GM04504 (cell line): Measurements from ENCODE around the gene MAPK8IP3.
"Not testable (repeated sequence)": the region's sequence is repeated elsewhere in the genome, so short reads cannot be mapped to it uniquely, and the experiment has no call there.

ENCODE experiments used
- DNase-seq: peaks from one replicate; pipeline ENCODE4 v3.0.0-alpha.2; 2012; ENCODE audit warnings: low read depth

Gene MAPK8IP3

GRCh38 chr16:1712791-1713261 is 6.8 kb downstream of the MAPK8IP3 start:
- no peak for DNase-seq

GRCh38 chr16:1713331-1713730 is 7.3 kb downstream of the MAPK8IP3 start:
- no peak for DNase-seq

DNA sequence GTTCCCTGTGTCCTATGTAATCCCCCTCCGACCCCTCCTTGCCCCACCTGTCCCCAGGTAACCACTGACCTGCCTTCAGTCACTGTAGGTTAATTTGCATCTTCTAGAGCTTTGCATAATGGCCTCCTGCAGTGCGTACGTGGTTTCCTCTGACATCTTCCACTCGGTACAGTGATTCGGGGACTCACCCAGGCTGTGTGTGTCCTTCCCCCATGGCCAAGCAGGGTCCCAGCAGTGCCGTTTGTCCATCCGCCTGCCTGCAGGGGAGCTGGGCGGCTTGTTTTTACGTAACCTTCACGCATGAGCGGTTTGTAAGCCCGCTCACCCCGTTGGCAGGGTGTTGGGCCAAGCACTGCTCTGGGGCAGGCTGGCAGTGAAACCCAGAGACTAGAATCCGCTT is 7.9 kb downstream of the MAPK8IP3 start:
- no peak for DNase-seq

- no peak for DNase-seq
These were observed 9.2 kb downstream of the MAPK8IP3 start for GRCh38 chr16:1715220-1715619.

DNA sequence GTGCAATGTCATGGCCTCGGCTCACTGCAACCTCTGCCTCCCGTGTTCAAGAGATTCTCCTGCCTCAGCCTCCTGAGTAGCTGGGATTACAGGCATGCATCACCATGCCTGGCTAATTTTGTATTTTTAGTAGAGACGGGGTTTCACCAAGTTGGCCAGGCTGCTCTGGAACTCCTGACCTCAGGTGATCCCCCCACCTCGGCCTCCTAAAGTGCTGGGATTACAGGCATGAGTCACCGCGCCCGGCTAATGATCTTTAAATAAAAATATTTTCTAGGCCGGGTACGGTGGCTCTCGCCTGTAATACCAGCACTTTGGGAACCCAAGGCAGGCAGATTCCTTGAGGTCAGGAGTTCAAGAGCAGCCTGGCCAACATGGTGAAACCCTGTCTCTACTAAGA is 12.2 kb downstream of the MAPK8IP3 start:
- DNase-seq, result not testable (repeated sequence)

- not testable (repeated sequence) for DNase-seq
These were observed 13.7 kb downstream of the MAPK8IP3 start for GRCh38 chr16:1719559-1720229.

DNA sequence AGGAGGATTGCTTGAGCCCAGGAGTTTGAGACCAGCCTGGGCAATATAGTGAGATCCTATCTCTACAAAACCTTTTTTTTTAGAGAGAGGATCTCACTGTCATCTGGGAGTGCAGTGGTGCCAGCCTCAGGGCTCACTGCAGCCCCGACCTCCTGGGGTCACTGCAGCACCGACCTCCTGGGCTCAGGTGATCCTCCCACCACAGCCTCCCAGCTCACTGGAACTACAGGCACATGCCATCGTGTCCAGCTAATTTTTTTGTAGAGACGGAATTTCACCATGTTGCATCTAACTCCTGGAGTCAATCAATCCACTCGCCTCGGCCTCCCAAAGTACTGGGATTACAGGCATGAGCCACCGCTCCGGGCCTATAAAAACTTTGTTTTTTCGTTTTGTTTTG is 15.4 kb downstream of the MAPK8IP3 start:
- no peak for DNase-seq

DNA sequence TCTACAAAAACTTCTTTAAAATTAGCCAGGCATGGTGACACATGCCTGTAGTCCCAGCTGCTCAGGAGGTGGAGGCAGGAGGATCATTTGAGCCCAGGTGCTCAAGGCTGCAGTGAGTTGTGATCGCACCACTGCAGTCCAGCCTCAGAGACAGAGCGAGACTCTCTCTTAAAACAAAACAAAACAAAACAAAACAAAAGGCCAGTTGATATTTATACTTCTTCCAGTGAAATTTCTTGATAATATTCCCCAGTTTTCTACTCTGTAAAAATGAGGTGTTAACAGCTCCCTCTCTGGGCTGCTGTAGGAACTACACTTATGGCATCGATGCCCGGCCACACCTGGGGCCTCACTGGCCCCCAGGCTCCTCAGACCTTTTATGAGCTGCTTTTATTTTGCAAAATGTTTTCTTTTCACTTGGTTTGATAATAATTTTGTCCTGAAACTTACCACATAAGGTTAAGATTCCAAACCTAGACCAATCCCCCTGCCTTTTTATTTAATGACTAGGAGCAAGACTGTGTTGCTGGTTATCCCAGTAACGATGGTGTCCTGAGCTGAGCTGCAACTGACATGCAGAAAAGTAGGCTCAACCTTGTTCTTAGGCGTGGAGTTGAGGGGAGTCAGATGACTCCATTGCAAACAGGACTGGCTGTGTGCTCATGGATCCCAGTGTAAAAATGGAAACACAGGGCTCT is 17.6 kb downstream of the MAPK8IP3 start:
- peak; percentile 17 for DNase-seq

DNA sequence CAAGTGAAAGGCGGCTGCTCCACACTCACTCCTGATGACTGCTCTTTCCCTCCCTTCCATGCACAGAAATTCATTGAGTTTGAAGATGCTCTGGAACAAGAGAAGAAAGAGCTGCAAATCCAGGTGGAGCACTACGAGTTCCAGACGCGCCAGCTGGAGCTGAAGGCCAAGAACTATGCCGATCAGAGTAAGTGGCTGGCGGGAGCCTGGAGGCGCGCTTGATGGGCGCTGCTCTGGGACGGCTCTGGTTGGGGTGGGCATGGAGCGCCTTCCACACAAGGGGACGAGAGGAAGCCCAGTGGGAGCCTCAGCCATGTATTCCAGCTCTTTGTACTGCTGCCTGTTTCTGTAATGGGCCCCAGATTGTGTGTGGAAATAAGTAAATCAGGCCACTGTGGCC is 18.5 kb downstream of the MAPK8IP3 start:
- no peak for DNase-seq

DNA sequence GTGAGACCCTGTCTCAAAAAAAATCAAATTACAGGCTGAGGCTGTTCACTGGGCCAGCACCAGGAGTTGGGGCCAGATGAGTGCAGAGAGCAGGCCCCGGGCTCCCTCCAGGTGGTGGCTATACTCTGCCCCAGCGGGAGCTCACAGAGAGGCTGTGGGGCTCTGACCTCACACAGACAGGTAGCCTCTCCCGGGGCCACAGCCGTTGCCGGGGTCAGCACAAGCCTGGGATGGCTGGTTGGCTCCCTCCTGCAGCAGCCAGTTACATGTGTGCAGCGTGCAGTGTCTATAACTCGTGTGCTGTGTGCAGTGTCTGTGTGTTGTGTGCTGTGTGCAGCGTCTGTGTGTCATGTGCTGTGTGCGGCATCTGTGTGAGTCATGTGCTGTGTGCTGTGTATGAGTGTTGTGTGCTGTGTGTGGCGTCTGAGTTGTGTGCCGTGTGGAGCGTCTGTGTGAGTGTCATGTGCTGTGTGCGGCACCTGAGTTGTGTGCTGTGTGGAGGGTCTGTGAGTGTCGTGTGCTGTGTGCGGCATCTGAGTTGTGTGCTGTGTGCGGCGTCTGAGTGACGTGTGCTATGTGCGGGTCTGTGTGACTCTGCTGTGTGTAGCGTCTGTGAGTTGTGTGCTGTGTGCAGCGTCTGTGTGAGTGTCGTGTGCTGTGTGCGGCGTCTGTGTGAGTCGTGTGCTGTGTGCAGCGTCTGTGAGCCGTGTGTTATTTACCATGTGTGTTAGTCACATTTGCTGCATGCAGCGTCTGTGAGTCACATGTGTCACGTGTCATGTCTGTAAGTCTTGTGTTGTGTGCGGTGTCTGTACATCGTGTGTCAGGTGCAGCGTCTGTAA is 20.9 kb downstream of the MAPK8IP3 start:
- DNase-seq, result no peak

GRCh38 chr16:1727651-1728624 is 21.9 kb downstream of the MAPK8IP3 start:
- DNase-seq, result no peak

- DNase-seq, result no peak
These were observed 23.0 kb downstream of the MAPK8IP3 start for GRCh38 chr16:1729026-1729425.

DNA sequence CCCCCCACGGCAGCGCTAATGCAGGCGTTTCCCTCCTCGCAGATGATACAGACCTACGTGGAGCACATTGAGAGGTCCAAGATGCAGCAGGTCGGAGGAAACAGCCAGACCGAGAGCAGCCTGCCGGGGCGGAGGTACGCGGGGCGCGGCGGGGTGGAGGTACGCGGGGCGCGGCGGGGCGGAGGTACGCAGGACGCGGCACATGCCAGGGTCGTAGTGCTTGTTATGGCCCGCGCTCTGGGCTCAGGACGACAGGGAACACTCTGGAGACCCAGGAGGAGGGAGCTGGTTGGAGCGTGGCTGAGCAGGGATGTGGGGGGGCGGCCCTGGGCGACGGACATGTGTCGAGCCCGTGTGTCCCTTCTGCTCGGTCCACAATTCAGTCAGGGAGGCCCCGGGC is 23.4 kb downstream of the MAPK8IP3 start:
- DNase-seq, result no peak

DNA sequence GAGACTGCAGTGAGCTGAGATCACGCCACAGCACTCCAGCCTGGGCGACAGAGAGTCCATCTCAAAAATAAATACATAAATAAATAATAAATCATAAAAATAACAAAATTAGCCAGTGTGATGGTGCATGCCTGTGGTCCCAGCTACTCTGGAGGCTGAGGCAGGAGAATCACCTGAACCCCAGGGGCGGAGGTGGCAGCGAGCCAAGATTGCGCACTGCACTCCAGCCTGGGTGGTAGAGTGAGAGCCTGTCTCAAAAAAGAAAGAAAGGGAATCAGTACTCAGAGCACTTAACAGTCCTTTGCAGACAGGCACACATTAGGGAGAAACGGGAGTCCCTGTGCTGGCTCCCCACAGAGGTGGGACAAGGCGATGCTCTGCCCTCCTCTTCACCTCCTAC is 25.1 kb downstream of the MAPK8IP3 start:
- no peak for DNase-seq

DNA sequence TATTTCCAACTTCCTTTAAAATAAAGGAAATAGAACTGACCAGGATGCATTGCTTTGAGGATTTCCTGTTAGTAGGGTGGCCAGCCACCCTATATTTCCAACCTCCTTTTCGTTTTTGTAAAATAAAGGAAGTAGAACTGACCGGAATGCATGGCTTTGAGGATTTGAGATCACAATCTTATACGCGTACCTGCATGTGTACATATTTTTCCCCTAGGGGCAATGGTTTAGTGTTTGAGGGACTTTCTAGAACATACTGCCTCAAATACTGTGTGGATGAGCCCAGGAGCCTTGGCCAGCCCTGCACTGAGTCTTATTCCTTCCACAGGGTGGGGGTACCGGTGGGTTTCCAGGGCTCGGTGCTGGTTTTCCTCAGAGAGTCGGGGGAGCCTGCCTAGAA is 25.6 kb downstream of the MAPK8IP3 start:
- DNase-seq, result no peak

DNA sequence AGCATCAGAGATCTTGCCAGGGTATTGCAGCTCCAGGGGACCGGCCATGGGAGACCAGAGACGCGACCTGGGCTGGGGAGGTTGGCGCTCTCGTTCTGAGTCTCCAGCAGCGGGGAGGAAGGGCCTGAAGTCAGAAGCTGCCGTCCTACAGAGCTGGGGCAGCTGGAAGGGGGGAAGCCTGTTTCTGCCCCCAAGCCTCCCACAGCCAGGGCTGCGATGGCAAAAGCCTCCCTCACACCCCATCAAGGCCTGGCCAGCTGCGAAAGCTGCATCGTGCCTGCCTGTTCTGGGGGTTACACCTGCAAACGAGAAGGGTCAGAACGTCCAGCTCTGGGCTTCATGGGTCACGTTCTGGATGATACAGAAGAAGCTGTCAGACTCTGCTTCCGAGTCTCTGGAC is 26.1 kb downstream of the MAPK8IP3 start:
- no peak for DNase-seq

GRCh38 chr16:1732551-1732987 is 26.6 kb downstream of the MAPK8IP3 start:
- DNase-seq, result not testable (repeated sequence)

DNA sequence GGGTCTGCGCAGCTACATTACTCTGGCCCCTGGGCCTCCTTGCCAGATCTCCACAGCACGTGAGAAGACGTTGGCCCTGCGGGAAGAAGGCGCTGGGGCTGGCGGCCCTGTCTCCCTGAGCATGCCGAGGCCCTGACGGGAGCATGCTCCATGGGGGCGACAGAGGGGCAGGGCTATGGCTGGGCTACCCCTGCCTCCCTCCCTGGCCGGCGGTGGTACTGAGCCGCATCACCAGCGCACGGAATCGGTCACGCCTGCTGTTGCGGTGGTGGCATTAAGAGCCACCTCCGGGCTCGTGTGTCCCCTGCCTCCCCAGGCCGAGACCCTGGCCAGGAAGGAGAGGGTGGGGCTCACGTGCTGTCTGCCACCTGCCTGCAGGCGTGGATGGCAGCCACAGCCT is 28.1 kb downstream of the MAPK8IP3 start:
- DNase-seq, result no peak

GRCh38 chr16:1734816-1735215 is 28.8 kb downstream of the MAPK8IP3 start:
- DNase-seq, result no peak

DNA sequence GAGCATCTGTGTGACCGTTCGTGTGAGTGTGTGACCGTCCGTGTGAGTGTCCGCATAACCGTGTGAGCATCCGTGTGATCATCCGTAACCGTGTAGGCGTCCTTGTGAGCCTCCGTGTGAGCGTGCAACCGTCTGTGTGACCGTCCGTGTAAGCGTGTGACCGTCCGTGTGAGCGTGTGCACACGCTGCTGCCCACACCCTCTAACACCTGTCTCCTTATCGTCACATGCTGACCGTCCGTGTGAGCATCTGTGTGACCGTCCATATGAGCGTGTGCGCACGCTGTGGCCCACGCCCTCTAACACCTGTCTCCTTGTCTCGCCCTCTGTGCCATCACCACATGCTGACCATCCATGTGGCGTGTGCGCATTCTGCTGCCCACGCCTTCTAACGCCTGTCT is 34.2 kb downstream of the MAPK8IP3 start:
- no peak for DNase-seq

DNA sequence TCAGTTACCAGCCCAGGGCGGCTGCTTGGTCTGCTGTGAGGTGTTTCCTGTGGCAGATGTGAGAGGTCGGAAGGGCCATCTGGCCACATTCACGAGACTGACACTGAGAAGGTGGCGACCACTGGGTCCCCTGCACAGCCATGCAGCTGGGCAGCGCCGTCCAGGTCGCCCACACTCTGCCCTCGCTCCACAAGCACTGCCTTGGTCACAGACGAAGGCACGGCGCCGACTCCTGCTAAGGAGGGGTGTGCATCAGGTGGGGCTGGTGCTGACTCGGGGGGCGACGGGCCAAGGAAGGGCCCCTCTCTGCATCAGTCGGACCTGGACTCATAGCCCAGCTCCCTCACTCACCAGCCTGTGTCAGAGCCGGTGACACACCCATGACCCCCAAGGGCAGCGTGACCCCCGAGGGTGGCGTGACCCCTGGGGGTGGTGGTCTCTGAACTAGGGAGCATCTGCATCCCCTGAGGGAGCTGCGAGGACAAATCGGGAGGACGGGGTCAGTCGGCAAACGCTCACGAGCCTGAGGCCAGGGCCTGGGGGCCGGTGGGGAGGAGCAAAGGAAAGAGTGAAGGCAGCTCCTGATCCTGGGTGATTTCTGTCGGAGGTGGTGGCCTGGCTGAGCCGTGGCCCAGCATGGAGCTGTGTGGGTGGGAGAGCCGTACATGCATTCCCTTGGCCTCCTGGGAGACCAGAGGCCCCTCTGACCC is 34.9 kb downstream of the MAPK8IP3 start:
- DNase-seq, result no peak
